Measurements from ENCODE around the gene SYNE2. TPM values are rescaled to one million over a fixed set of nuclear protein-coding genes. Genes with fewer than 3 reads are reported as not detected.
A peak's percentile ranks its signal among the peaks of the same experiment; 100 is the strongest.

Gene SYNE2
- total and polyA plus RNA-seq, 2 of the 8 experiments (the other 6 are each of a cell fraction or from before 2014, with no cell fraction given): 32.6 to 46.1 TPM

DNA sequence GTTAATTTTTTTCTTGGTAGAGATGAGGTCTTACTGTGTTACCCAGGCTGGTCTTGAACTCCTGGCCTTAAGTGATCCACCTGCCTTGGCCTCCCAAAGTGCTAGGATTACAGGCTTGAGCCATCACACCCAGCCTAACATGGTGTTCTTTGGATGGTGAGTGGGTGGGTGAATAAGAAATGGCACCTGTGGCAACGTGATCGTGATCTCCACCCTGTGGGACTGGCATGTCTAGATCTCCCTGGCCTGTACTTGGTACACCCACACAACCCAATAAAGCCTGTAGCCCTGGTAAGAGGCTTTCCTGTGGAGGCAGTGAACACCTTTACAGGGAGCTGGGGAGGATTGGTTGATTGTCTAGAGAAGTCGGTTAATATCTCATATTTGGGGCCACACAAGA lies 25.2 kb downstream of the SYNE2 start:
- Histone ChIP-seq H4K91ac (replicated peaks; ENCODE audit: insufficient read length, low read length) (no peak overlapping the region), H2AFZ (ENCODE audit: low read length) (no peak overlapping the region), H3K9ac (replicated peaks in 1 of 4; ENCODE audit: extremely low read depth in 1 of 4, low read depth in 3 of 4, low read length in 3 of 4) (no peak overlapping the region), H2AK5ac (ENCODE audit: low read depth, low read length) (peak overlapping the region; percentile 16; the same call in 1 of the 2 replicates), H4K5ac (ENCODE audit: insufficient read length, low read depth, low read length) (no peak overlapping the region), H2BK5ac (ENCODE audit: low read depth, low read length) (no peak overlapping the region), H2BK12ac (ENCODE audit: low read depth, low read length) (no peak overlapping the region), H3K23me2 (ENCODE audit: low read depth, low read length) (no peaks in the 10 kb centered on the region), H3K14ac (ENCODE audit: insufficient read length) (no peak overlapping the region), H4K20me1 (replicated peaks in 1 of 2; ENCODE audit: control insufficient read depth in 1 of 2, insufficient read depth in 2 of 2, low read length in 2 of 2) (no peaks in the 10 kb centered on the region), H3K4me2 (ENCODE audit: insufficient read depth in 1 of 2, low read depth in 2 of 2, low read length in 2 of 2) (no peak overlapping the region), H3K27ac (ENCODE audit: low read depth, low read length) (no peak overlapping the region), H3K79me1 (ENCODE audit: low read depth, low read length) (peaks cover 5% of the 10 kb centered on the region; the same call in 1 of the 2 replicates), H3K56ac (replicated peaks; ENCODE audit: insufficient read length, low read depth, low read length) (no peak overlapping the region), H3K36me3 (ENCODE audit: control insufficient read depth in 2 of 4, insufficient read depth in 4 of 4, low read length in 3 of 4) (no peaks in the 10 kb centered on the region), H3K4ac (replicated peaks; ENCODE audit: insufficient read length, low read depth, low read length) (no peak overlapping the region), H3K4me3 (ENCODE audit: extremely low read depth in 1 of 4, insufficient read depth in 2 of 4, low read depth in 3 of 4, low read length in 4 of 4) (no peak overlapping the region), H3K23ac (ENCODE audit: insufficient read length) (no peak overlapping the region), H3K9me3 (ENCODE audit: insufficient read depth in 2 of 2, low read depth in 1 of 2, low read length in 1 of 2) (no peaks in the 10 kb centered on the region), H4K8ac (ENCODE audit: extremely low read depth, insufficient read depth, low read length) (no peak overlapping the region), H2BK20ac (ENCODE audit: low read length) (peak overlapping the region; percentile 34; the same call in 1 of the 2 replicates), H3K18ac (ENCODE audit: extremely low read depth, low read length) (no peak overlapping the region), H3K4me1 (replicated peaks in 1 of 4; ENCODE audit: control insufficient read depth in 3 of 4, insufficient read depth in 4 of 4, low read length in 3 of 4) (no peaks in the 10 kb centered on the region; a peak in 2 of 7 replicates), H2BK120ac (replicated peaks; ENCODE audit: low read depth, low read length) (no peak overlapping the region), H3K79me2 (ENCODE audit: control insufficient read depth in 1 of 2, insufficient read depth in 2 of 2, low read length in 2 of 2) (peaks cover 0 to 46% of the 10 kb centered on the region in 2 experiments; a peak in 2 of 4 replicates), H3K27me3 (replicated peaks in 1 of 4; ENCODE audit: control insufficient read depth in 3 of 4, extremely low read depth in 1 of 4, insufficient read depth in 3 of 4, low read length in 3 of 4) (no peaks in the 10 kb centered on the region), H2BK15ac (ENCODE audit: low read length) (no peak overlapping the region)
- 88% methylated on average over 3 of the region's 3 CpGs; no CpG with 5 or more reads in 1 of the 2 experiments for WGBS, 2 experiments (ENCODE audit: extremely low coverage in 1 of 2, insufficient coverage in 1 of 2, insufficient read length in 1 of 2, insufficient replicate concordance in 2 of 2, low coverage in 1 of 2, low lambda C conversion rate in 2 of 2, missing lambda C conversion rate in 1 of 2)
- TF ChIP-seq SIRT6 (IDR thresholded peaks at IDR 0.05; ENCODE audit: low read length): no peak
- TF ChIP-seq TBP (IDR thresholded peaks at IDR 0.05; ENCODE audit: low read depth, low read length): no peak
- TF ChIP-seq POU5F1 (IDR thresholded peaks at IDR 0.05; ENCODE audit: low read depth, low read length): no peak
- no peak for TF ChIP-seq E2F6 (IDR thresholded peaks at IDR 0.05)
- no peak for TF ChIP-seq SP2 (IDR thresholded peaks at IDR 0.05; ENCODE audit: low read length)
- no peak for TF ChIP-seq CREB1 (IDR thresholded peaks at IDR 0.05)
- no peak for TF ChIP-seq ASH2L (IDR thresholded peaks at IDR 0.05; ENCODE audit: low read length)
- TF ChIP-seq, protein P1, sequence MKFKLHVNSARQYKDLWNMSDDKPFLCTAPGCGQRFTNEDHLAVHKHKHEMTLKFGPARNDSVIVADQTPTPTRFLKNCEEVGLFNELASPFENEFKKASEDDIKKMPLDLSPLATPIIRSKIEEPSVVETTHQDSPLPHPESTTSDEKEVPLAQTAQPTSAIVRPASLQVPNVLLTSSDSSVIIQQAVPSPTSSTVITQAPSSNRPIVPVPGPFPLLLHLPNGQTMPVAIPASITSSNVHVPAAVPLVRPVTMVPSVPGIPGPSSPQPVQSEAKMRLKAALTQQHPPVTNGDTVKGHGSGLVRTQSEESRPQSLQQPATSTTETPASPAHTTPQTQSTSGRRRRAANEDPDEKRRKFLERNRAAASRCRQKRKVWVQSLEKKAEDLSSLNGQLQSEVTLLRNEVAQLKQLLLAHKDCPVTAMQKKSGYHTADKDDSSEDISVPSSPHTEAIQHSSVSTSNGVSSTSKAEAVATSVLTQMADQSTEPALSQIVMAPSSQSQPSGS (IDR thresholded peaks at IDR 0.05; ENCODE audit: low read length): no peak
- no peak for TF ChIP-seq KDM1A (IDR thresholded peaks at IDR 0.05; ENCODE audit: borderline replicate concordance, low read length)
- ChIA-PET CTCF (ENCODE audit: partially characterized antibody) (no interaction called here), POLR2A (ENCODE audit: partially characterized antibody) (interaction anchor here (0.6 kb wide), 1 partner anchor 87 kb away, joined by 3 read pairs; no protein-coding TSS in a partner anchor)
- DNase-seq (ENCODE audit: low read depth in 1 of 2, low spot score in 2 of 2) (no peak), FAIRE-seq (no peak)

Measured in H1 (cell line).